NT2/D1 (cell line): ENCODE results near the gene RABL2B.

ENCODE experiments used
- DNase-seq: peaks from one replicate; pipeline ENCODE4 v3.0.0-alpha.2; 2011; ENCODE audit warnings: low read depth, low spot score
- H3K27me3 ChIP-seq: 2 replicates; pipeline ENCODE4 v1.6.0; 2011; ENCODE audit warnings: mild to moderate bottlenecking; ENCODE audit not compliant: insufficient read length, insufficient read depth
- H3K36me3 ChIP-seq: 2 replicates; pipeline ENCODE4 v1.6.1; 2011; ENCODE audit warnings: mild to moderate bottlenecking, low read length, mixed read lengths; ENCODE audit not compliant: insufficient read depth, insufficient read length
- H3K4me1 ChIP-seq: 2 replicates; pipeline ENCODE4 v1.5.1; 2011; ENCODE audit not compliant: insufficient read depth, insufficient read length
- H3K4me3 ChIP-seq: 2 replicates; pipeline ENCODE4 v1.5.1; 2011; ENCODE audit warnings: low read depth; ENCODE audit not compliant: insufficient read length
- H3K9ac ChIP-seq: 2 replicates; pipeline ENCODE4 v1.6.0; 2011; ENCODE audit warnings: low read depth; ENCODE audit not compliant: insufficient read length
- H3K9me3 ChIP-seq: 2 replicates; pipeline ENCODE4 v1.5.1; 2011; ENCODE audit warnings: mild to moderate bottlenecking, low read length; ENCODE audit not compliant: insufficient read depth
- SUZ12 ChIP-seq: IDR thresholded peaks from 2 replicates; pipeline ENCODE4 v1.6.1; 2011; ENCODE audit not compliant: insufficient read length, insufficient read depth; ENCODE audit errors: extremely low read depth
- YY1 ChIP-seq: IDR thresholded peaks from 2 replicates; pipeline ENCODE4 v1.6.1; 2011; ENCODE audit not compliant: insufficient read length, insufficient read depth
- ZNF274 ChIP-seq: IDR thresholded peaks from 2 replicates; pipeline ENCODE4 v1.6.1; 2011; ENCODE audit warnings: mild to moderate bottlenecking, low read depth, low read length

RABL2B gene

DNA sequence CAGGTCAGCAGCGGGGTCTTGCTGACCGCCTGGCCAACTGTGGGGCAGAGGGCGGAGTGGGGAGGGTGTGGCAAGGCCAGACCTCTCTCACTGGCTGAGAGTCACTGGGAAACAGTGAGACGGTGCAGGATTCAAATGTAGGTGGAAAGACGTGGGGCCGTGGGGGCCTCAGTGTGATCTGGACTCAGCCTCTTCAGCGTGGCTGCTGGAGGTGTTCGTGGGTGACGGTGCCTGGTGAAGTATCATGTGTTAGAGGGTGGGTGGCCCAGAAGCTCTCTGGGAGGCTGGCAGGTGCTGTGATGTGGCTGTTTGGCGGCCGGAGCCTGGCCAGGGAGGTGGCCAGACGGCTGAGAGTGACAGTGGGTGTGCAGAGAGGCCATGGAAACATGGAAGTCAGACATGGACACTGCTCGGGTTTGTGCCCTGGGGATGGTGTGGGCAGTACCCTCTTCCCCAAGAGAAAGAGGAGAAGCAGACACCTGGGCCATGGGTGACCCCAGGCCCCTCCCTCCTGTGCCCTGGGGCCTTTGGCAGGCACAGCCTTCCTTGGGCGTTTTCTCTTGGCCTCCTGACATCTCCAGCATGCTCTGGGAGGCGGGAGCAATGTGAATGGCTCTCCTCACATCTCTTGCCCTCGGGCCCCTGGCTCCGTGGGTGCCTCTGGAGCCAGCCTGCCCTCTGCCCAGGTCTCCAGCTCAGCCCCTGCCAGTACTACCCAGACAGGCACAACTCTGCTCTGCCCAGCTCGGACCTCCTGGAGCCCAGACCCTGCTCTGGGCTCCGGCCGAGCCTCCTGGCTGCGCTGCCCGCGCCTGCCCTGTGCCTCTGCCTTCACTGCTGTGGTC, 55.5 kb downstream of the RABL2B start:
- TF ChIP-seq YY1 (no peak), ZNF274 (no peak)

GRCh38 chr22:50726643-50727340, 56.6 kb downstream of the RABL2B start:
- Histone ChIP-seq H3K9me3 (no peaks in the 10 kb centered on the region), H3K4me3 (no peak overlapping the region), H3K36me3 (peaks cover 37% of the 10 kb centered on the region), H3K4me1 (no peaks in the 10 kb centered on the region), H3K9ac (no peak overlapping the region), H3K27me3 (peaks cover 2% of the 10 kb centered on the region)
- no peak for DNase-seq
- TF ChIP-seq SUZ12: no peak
- TF ChIP-seq YY1: no peak
- TF ChIP-seq ZNF274: no peak

More for the DNA sequence above, 55.5 kb downstream of the RABL2B start:
- Histone ChIP-seq H3K27me3 (no peaks in the 10 kb centered on the region), H3K4me3 (no peak overlapping the region), H3K4me1 (peaks cover 3% of the 10 kb centered on the region), H3K36me3 (peaks cover 30% of the 10 kb centered on the region), H3K9ac (no peak overlapping the region), H3K9me3 (no peaks in the 10 kb centered on the region)
- DNase-seq: no peak

DNA sequence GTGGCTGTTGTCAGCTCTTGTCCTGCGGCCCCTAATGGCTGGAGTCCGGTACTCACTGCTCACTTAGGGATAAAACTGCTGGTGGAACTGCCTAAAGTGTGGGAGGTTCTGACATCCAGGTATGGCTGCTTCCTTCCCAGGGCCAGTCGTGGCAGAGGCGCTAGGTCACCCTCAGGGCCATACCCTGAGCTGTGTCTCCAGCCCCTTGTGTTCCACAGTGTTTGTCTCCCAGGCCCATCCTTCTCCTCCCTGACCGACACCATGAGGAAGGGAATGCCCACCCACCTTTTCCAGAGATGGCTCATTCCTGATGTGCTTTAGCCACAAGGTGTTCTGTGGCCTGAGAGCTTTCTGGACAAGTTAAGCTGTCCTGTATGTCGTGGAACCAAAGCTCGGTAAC, 57.8 kb downstream of the RABL2B start:
- Histone ChIP-seq H3K4me1 (no peaks in the 10 kb centered on the region), H3K4me3 (no peak overlapping the region), H3K9me3 (no peaks in the 10 kb centered on the region), H3K36me3 (peaks cover 37% of the 10 kb centered on the region), H3K27me3 (peaks cover 12% of the 10 kb centered on the region), H3K9ac (no peak overlapping the region)
- no peak for DNase-seq
- TF ChIP-seq SUZ12: no peak
- TF ChIP-seq ZNF274: no peak
- TF ChIP-seq YY1: no peak

- Histone ChIP-seq H3K36me3 (peaks cover 37% of the 10 kb centered on the region), H3K4me3 (no peak overlapping the region), H3K4me1 (no peaks in the 10 kb centered on the region), H3K27me3 (peaks cover 21% of the 10 kb centered on the region), H3K9ac (no peak overlapping the region), H3K9me3 (no peaks in the 10 kb centered on the region)
- TF ChIP-seq ZNF274: no peak
- TF ChIP-seq YY1: no peak
- no peak for TF ChIP-seq SUZ12
- no peak for DNase-seq
Observed at GRCh38 chr22:50724616-50725015, 58.8 kb downstream of the RABL2B start.

DNA sequence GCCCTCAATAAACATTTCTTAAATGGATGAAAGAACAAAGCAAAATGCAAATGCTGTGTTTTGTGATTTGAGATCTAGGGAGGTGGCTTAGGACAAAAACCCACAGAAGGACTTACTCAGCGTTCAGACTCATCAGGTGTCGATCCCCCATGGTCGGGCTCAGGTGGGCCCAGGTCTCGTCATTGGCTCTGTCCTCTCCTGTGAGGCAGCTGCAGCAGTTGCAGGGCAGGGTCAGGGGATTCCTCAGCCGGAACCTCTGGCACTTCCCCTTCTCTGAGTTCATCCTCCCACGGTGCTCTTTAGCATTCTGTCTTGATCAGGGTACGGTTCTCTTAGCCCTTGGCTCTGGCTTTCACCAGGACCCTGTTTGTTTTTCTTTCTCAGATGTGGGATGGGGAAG, 59.4 kb downstream of the RABL2B start:
- no peak for DNase-seq
- H3K4me1 ChIP-seq: no peaks in the 10 kb centered on the region
- peaks cover 37% of the 10 kb centered on the region for H3K36me3 ChIP-seq
- no peak for TF ChIP-seq ZNF274
- TF ChIP-seq SUZ12: no peak
- TF ChIP-seq YY1: no peak
- peaks cover 28% of the 10 kb centered on the region for H3K27me3 ChIP-seq
- no peak overlapping the region for H3K9ac ChIP-seq
- no peak overlapping the region for H3K4me3 ChIP-seq
- no peaks in the 10 kb centered on the region for H3K9me3 ChIP-seq

- Histone ChIP-seq H3K4me3 (no peak overlapping the region), H3K4me1 (no peaks in the 10 kb centered on the region), H3K9me3 (no peaks in the 10 kb centered on the region), H3K36me3 (peaks cover 37% of the 10 kb centered on the region), H3K27me3 (peaks cover 31% of the 10 kb centered on the region), H3K9ac (no peak overlapping the region)
- no peak for DNase-seq
- TF ChIP-seq YY1: no peak
- TF ChIP-seq ZNF274: no peak
- TF ChIP-seq SUZ12: no peak
Observed at GRCh38 chr22:50722716-50723428, 60.6 kb downstream of the RABL2B start.
